ENCODE results near the gene TSEN15.

TSEN15 gene

GRCh38 chr1:184018622-184019021, 32.9 kb upstream of the TSEN15 start:
- no peak overlapping the region for H3K4me3 ChIP-seq (replicated peaks; ENCODE audit: insufficient read depth, low read length)
- H3K27me3 ChIP-seq (ENCODE audit: insufficient read depth, poor library complexity, severe bottlenecking) = no peaks in the 10 kb centered on the region
- no peak overlapping the region for H3K27ac ChIP-seq (replicated peaks)
- no peak for DNase-seq (ENCODE audit: low read depth in 1 of 2, low spot score in 1 of 2)
- no peak for TF ChIP-seq CTCF (IDR thresholded peaks at IDR 0.05; ENCODE audit: insufficient read depth, low read length)
- no peak for TF ChIP-seq GABPA (IDR thresholded peaks at IDR 0.05; ENCODE audit: low read depth)

GRCh38 chr1:184019069-184019468, 32.5 kb upstream of the TSEN15 start:
- no peak for TF ChIP-seq GABPA (IDR thresholded peaks at IDR 0.05; ENCODE audit: low read depth)
- Histone ChIP-seq H3K4me3 (replicated peaks; ENCODE audit: insufficient read depth, low read length) (no peak overlapping the region), H3K27ac (replicated peaks) (no peak overlapping the region), H3K27me3 (ENCODE audit: insufficient read depth, poor library complexity, severe bottlenecking) (no peaks in the 10 kb centered on the region)
- no peak for DNase-seq (ENCODE audit: low read depth in 1 of 2, low spot score in 1 of 2)

GRCh38 chr1:184019506-184019905, 32.0 kb upstream of the TSEN15 start:
- Histone ChIP-seq H3K27me3 (ENCODE audit: insufficient read depth, poor library complexity, severe bottlenecking) (no peaks in the 10 kb centered on the region), H3K27ac (replicated peaks) (no peak overlapping the region), H3K4me3 (replicated peaks; ENCODE audit: insufficient read depth, low read length) (no peak overlapping the region)
- no peak for DNase-seq (ENCODE audit: low read depth in 1 of 2, low spot score in 1 of 2)
- TF ChIP-seq GABPA (IDR thresholded peaks at IDR 0.05; ENCODE audit: low read depth) = no peak
- TF ChIP-seq REST (IDR thresholded peaks at IDR 0.05; ENCODE audit: insufficient replicate concordance, low read depth) = no peak
- no peak for TF ChIP-seq SPI1 (IDR thresholded peaks at IDR 0.05; ENCODE audit: borderline replicate concordance, low read depth)
- TF ChIP-seq POLR2AphosphoS5 (IDR thresholded peaks at IDR 0.05; ENCODE audit: low read depth) = no peak
- no peak for TF ChIP-seq CTCF (IDR thresholded peaks at IDR 0.05; ENCODE audit: insufficient read depth, low read length)

- no peak overlapping the region for H3K4me3 ChIP-seq (replicated peaks; ENCODE audit: insufficient read depth, low read length)
- no peaks in the 10 kb centered on the region for H3K27me3 ChIP-seq (ENCODE audit: insufficient read depth, poor library complexity, severe bottlenecking)
- H3K27ac ChIP-seq (replicated peaks) = no peak overlapping the region
- no peak for TF ChIP-seq SPI1 (IDR thresholded peaks at IDR 0.05; ENCODE audit: borderline replicate concordance, low read depth)
- TF ChIP-seq REST (IDR thresholded peaks at IDR 0.05; ENCODE audit: insufficient replicate concordance, low read depth) = no peak
- TF ChIP-seq GABPA (IDR thresholded peaks at IDR 0.05; ENCODE audit: low read depth) = no peak
- no peak for TF ChIP-seq CTCF (IDR thresholded peaks at IDR 0.05; ENCODE audit: insufficient read depth, low read length)
- no peak for TF ChIP-seq POLR2AphosphoS5 (IDR thresholded peaks at IDR 0.05; ENCODE audit: low read depth)
- no peak for DNase-seq (ENCODE audit: low read depth in 1 of 2, low spot score in 1 of 2)
Observed at GRCh38 chr1:184020328-184020727, 31.2 kb upstream of the TSEN15 start.

Measured in HL-60 (cell line).